ENCODE results near the gene CLTC. TPM values are rescaled to one million over a fixed set of nuclear protein-coding genes. Genes with fewer than 3 reads are reported as not detected.

Gene CLTC
- total RNA-seq, 2 experiments from 2014 or later = 81.5 to 89.9 TPM

- no peaks in the 10 kb centered on the region for H3K4me1 Mint-ChIP-seq (ENCODE audit: low read depth)
These were observed 19.5 kb upstream of the CLTC start for GRCh38 chr17:59600169-59600568.

GRCh38 chr17:59601130-59601529 lies 18.6 kb upstream of the CLTC start:
- H3K27ac Mint-ChIP-seq = no peak overlapping the region
- H3K36me3 ChIP-seq (ENCODE audit: insufficient read depth, low read length) = peaks cover 49% of the 10 kb centered on the region

More at GRCh38 chr17:59600169-59600568, 19.5 kb upstream of the CLTC start:
- Histone ChIP-seq H3K27me3 (ENCODE audit: control insufficient read depth in 1 of 2, insufficient read depth in 2 of 2, low read length in 2 of 2) (no peaks in the 10 kb centered on the region), H3K4me3 (ENCODE audit: low read length) (no peak overlapping the region), H3K27ac (ENCODE audit: low read depth in 1 of 2, low read length in 2 of 2) (no peak overlapping the region), H3K36me3 (ENCODE audit: insufficient read depth, low read length) (peaks cover 41% of the 10 kb centered on the region), H3K9me3 (ENCODE audit: control insufficient read depth in 1 of 2, insufficient read depth in 1 of 2, low read length in 2 of 2) (no peaks in the 10 kb centered on the region), H3K4me1 (ENCODE audit: insufficient read depth, low read length) (no peaks in the 10 kb centered on the region)
- POLR2A ChIA-PET = no interaction called here
- no peaks in the 10 kb centered on the region for H3K9me3 Mint-ChIP-seq
- H3K27ac Mint-ChIP-seq = no peak overlapping the region
- DNase-seq (no peak), ATAC-seq (ENCODE audit: poor library complexity) (no peak)
- peaks cover 51% of the 10 kb centered on the region for H3K36me3 Mint-ChIP-seq (ENCODE audit: low read depth)
- no peak for TF ChIP-seq CTCF (IDR thresholded peaks at IDR 0.05)
- no peaks in the 10 kb centered on the region for H3K27me3 Mint-ChIP-seq
- CTCF ChIA-PET = no interaction called here
- intact Hi-C loops (cut with DNase I, micrococcal nuclease) = no loop called here
- no peak overlapping the region for H3K4me3 Mint-ChIP-seq

GRCh38 chr17:59607061-59607460 lies 12.6 kb upstream of the CLTC start:
- ATAC-seq (ENCODE audit: poor library complexity) = no peak
- CTCF ChIA-PET = interaction anchor here (0.5 to 0.6 kb wide), 2 partner anchors 279 to 731 kb away, joined by 3 read pairs; no protein-coding TSS in a partner anchor
- intact Hi-C loops (cut with DNase I, micrococcal nuclease) = no loop called here

More at GRCh38 chr17:59601130-59601529, 18.6 kb upstream of the CLTC start:
- Mint-ChIP-seq H3K36me3 (ENCODE audit: low read depth) (peaks cover 61% of the 10 kb centered on the region), H3K27me3 (no peaks in the 10 kb centered on the region), H3K4me1 (ENCODE audit: low read depth) (no peaks in the 10 kb centered on the region), H3K9me3 (no peaks in the 10 kb centered on the region), H3K4me3 (no peak overlapping the region)
- H3K27ac ChIP-seq (ENCODE audit: low read depth in 1 of 2, low read length in 2 of 2) = no peak overlapping the region
- POLR2A ChIA-PET = no interaction called here
- CTCF ChIA-PET = no interaction called here
- no peak overlapping the region for H3K4me3 ChIP-seq (ENCODE audit: low read length)
- intact Hi-C loops (cut with DNase I, micrococcal nuclease) = no loop called here
- no peaks in the 10 kb centered on the region for H3K27me3 ChIP-seq (ENCODE audit: control insufficient read depth in 1 of 2, insufficient read depth in 2 of 2, low read length in 2 of 2)
- ATAC-seq (ENCODE audit: poor library complexity) (no peak), DNase-seq (no peak)
- TF ChIP-seq CTCF (IDR thresholded peaks at IDR 0.05) = no peak
- no peaks in the 10 kb centered on the region for H3K9me3 ChIP-seq (ENCODE audit: control insufficient read depth in 1 of 2, insufficient read depth in 1 of 2, low read length in 2 of 2)
- H3K4me1 ChIP-seq (ENCODE audit: insufficient read depth, low read length) = no peaks in the 10 kb centered on the region

More at GRCh38 chr17:59607061-59607460, 12.6 kb upstream of the CLTC start:
- no peak overlapping the region for H3K27ac ChIP-seq (ENCODE audit: low read depth in 1 of 2, low read length in 2 of 2)
- H3K4me1 ChIP-seq (ENCODE audit: insufficient read depth, low read length) = no peaks in the 10 kb centered on the region
- TF ChIP-seq CTCF (IDR thresholded peaks at IDR 0.05) = no peak
- Mint-ChIP-seq H3K36me3 (ENCODE audit: low read depth) (peaks cover 74% of the 10 kb centered on the region), H3K27ac (no peak overlapping the region), H3K9me3 (no peaks in the 10 kb centered on the region), H3K4me3 (no peak overlapping the region), H3K27me3 (no peaks in the 10 kb centered on the region), H3K4me1 (ENCODE audit: low read depth) (no peaks in the 10 kb centered on the region)
- no peaks in the 10 kb centered on the region for H3K27me3 ChIP-seq (ENCODE audit: control insufficient read depth in 1 of 2, insufficient read depth in 2 of 2, low read length in 2 of 2)
- peaks cover 43% of the 10 kb centered on the region for H3K36me3 ChIP-seq (ENCODE audit: insufficient read depth, low read length)
- POLR2A ChIA-PET = interaction anchor here (1.2 to 1.4 kb wide), 2 partner anchors 12 to 42 kb away, joined by 3 to 6 read pairs; partner anchors contain the start of genes CLTC and DHX40
- no peak for DNase-seq
- no peak overlapping the region for H3K4me3 ChIP-seq (ENCODE audit: low read length)
- no peaks in the 10 kb centered on the region for H3K9me3 ChIP-seq (ENCODE audit: control insufficient read depth in 1 of 2, insufficient read depth in 1 of 2, low read length in 2 of 2)
